Neural cell (in vitro differentiated cells): ENCODE measurements around the gene PFN2. TPM values are rescaled to one million over a fixed set of nuclear protein-coding genes. Genes with fewer than 3 reads are reported as not detected.

Source experiments
- H2AFZ ChIP-seq: fragments of 200-600, 300-800 bp; sonication (generic), shearing (Covaris generic); 2 replicates; pipeline ENCODE4 v1.6.0; 2014; ENCODE audit warnings: low read depth, mild to moderate bottlenecking, antibody characterized with exemption, low read length, moderate library complexity
- H3F3A ChIP-seq: fragments of 200-600 bp; shearing (Covaris generic); 2 replicates; pipeline ENCODE4 v1.6.1; 2016; ENCODE audit warnings: mild to moderate bottlenecking, moderate library complexity, mixed read lengths, antibody characterized with exemption, low read length; ENCODE audit not compliant: insufficient read depth, poor library complexity, severe bottlenecking
- H3K27ac ChIP-seq: fragments of 200-600, 300-800 bp; sonication (generic), shearing (Covaris generic); 2 replicates; pipeline ENCODE4 v1.5.1; 2014; ENCODE audit warnings: mild to moderate bottlenecking, low read length, moderate library complexity
- H3K27me3 ChIP-seq: fragments of 300-800, 200-600 bp; sonication (generic), shearing (Covaris generic); 2 replicates; pipeline ENCODE4 v1.6.0; 2014; ENCODE audit warnings: mild to moderate bottlenecking, low read depth, low read length, moderate library complexity; ENCODE audit not compliant: insufficient read depth
- H3K36me3 ChIP-seq: fragments of 300-800, 200-600 bp; sonication (generic), shearing (Covaris generic); 2 replicates; pipeline ENCODE4 v1.5.1; 2014; ENCODE audit warnings: mild to moderate bottlenecking, antibody characterized with exemption, low read length, moderate library complexity; ENCODE audit not compliant: insufficient read depth
- H3K4me2 ChIP-seq: fragments of 300-800, 200-600 bp; sonication (generic), shearing (Covaris generic); 2 replicates; pipeline ENCODE4 v1.6.0; 2014; ENCODE audit warnings: mild to moderate bottlenecking, low read length
- H3K4me3 ChIP-seq: fragments of 300-800, 200-600 bp; sonication (generic), shearing (Covaris generic); 2 replicates; pipeline ENCODE4 v1.5.1; 2014; ENCODE audit warnings: mild to moderate bottlenecking, low read length, moderate library complexity
- H3K79me2 ChIP-seq: fragments of 200-600 bp; shearing (Covaris generic); replicated peaks from 2 replicates; pipeline ENCODE4 v1.6.0; 2014; ENCODE audit warnings: mild to moderate bottlenecking, low read length, moderate library complexity; ENCODE audit not compliant: insufficient read depth
- H3K9ac ChIP-seq: fragments of 300-800, 200-600 bp; sonication (generic), shearing (Covaris generic); 2 replicates; pipeline ENCODE4 v1.6.1; 2016; ENCODE audit warnings: mild to moderate bottlenecking, low read length, mixed read lengths
- H3K9me2 ChIP-seq: fragments of 200-600 bp; shearing (Covaris generic); 2 replicates; pipeline ENCODE4 v1.6.1; 2016; ENCODE audit warnings: mild to moderate bottlenecking, low read length, mixed read lengths; ENCODE audit not compliant: insufficient read depth
- H3K9me3 ChIP-seq: fragments of 200-600, 300-800 bp; sonication (generic), shearing (Covaris generic); 2 replicates; pipeline ENCODE4 v1.6.1; 2016; ENCODE audit warnings: mild to moderate bottlenecking, mixed run types, low read length, moderate library complexity, mixed read lengths
- H4K20me1 ChIP-seq: fragments of 200-600 bp; shearing (Covaris generic); 2 replicates; pipeline ENCODE4 v1.6.1; 2016; ENCODE audit warnings: mild to moderate bottlenecking, mixed run types; ENCODE audit not compliant: insufficient read depth
- EP300 ChIP-seq: fragments of 450-650 bp; conservative IDR thresholded peaks from 2 replicates; pipeline ENCODE4 v1.6.1; 2014; ENCODE audit warnings: antibody characterized with exemption, mild to moderate bottlenecking, moderate library complexity; ENCODE audit not compliant: poor library complexity, severe bottlenecking
- EZH2 ChIP-seq: fragments of 200-600, 300-800 bp; shearing (Covaris generic), sonication (generic); IDR thresholded peaks from 2 replicates; pipeline ENCODE4 v1.6.1; 2014; ENCODE audit warnings: antibody characterized with exemption, low read length, borderline replicate concordance, mild to moderate bottlenecking; ENCODE audit not compliant: insufficient read depth, poor library complexity, severe bottlenecking
- MXI1 ChIP-seq: fragments of 450-650 bp; conservative IDR thresholded peaks from 2 replicates; pipeline ENCODE4 v1.6.1; 2014; ENCODE audit warnings: antibody characterized with exemption, mild to moderate bottlenecking; ENCODE audit not compliant: poor library complexity, severe bottlenecking
- POLR2AphosphoS5 ChIP-seq: IDR thresholded peaks from 2 replicates; pipeline ENCODE4 v1.6.1; 2012
- RAD21 ChIP-seq: fragments of 450-650 bp; conservative IDR thresholded peaks from 2 replicates; pipeline ENCODE4 v1.6.1; 2014; ENCODE audit warnings: antibody characterized with exemption, mild to moderate bottlenecking, moderate library complexity
- SMC3 ChIP-seq: fragments of 450-650 bp; conservative IDR thresholded peaks from 2 replicates; pipeline ENCODE4 v1.6.1; 2014; ENCODE audit warnings: antibody characterized with exemption, mild to moderate bottlenecking, moderate library complexity; ENCODE audit not compliant: poor library complexity
- TAF1 ChIP-seq: IDR thresholded peaks from 2 replicates; pipeline ENCODE4 v1.6.1; 2012; ENCODE audit warnings: low read depth
- polyA plus RNA-seq: library from polyadenylated mRNA; depleted of rRNA; stranded (reverse); fragments of >200 nt; gene quantifications from 2 replicates; pipeline ENCODE4 v1.2.3, GENCODE V29; 2014
- TF ChIP-seq, protein P1 (sequence below): IDR thresholded peaks from 2 replicates; pipeline ENCODE4 v1.6.1; 2012; ENCODE audit warnings: borderline replicate concordance
- TF ChIP-seq, protein P2 (sequence below): fragments of 450-650 bp; IDR thresholded peaks from 2 replicates; pipeline ENCODE4 v1.5.1; 2014; ENCODE audit warnings: antibody characterized with exemption, mild to moderate bottlenecking, moderate library complexity; ENCODE audit not compliant: poor library complexity, severe bottlenecking

The PFN2 gene
- polyA plus RNA-seq, 1 donor from 2014 or later, result 527 TPM

DNA sequence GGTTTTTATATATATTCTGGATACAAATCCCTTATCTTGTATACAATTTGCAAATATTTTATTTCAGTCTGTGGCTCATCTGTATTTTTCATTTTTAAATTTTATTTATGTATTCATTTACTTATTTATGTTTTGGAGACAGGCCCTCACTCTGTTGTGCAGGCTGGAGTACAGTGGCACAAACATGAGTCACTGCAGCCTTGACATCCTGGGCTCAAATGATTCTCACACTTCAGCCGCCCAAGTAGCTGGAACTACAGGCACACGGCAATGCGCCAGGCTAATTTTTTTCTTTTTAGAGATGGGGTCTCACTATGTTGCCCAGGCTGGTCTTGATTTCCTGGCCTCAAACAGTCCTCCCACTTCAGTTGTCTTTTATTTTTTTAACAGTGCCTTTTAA is 50.6 kb downstream of the PFN2 start:
- no peaks in the 10 kb centered on the region for H3K9me3 ChIP-seq
- no peak overlapping the region for H3K9ac ChIP-seq
- H3K27me3 ChIP-seq, result no peaks in the 10 kb centered on the region
- TF ChIP-seq MXI1, result no peak
- no peak for TF ChIP-seq TAF1
- TF ChIP-seq, protein P1, sequence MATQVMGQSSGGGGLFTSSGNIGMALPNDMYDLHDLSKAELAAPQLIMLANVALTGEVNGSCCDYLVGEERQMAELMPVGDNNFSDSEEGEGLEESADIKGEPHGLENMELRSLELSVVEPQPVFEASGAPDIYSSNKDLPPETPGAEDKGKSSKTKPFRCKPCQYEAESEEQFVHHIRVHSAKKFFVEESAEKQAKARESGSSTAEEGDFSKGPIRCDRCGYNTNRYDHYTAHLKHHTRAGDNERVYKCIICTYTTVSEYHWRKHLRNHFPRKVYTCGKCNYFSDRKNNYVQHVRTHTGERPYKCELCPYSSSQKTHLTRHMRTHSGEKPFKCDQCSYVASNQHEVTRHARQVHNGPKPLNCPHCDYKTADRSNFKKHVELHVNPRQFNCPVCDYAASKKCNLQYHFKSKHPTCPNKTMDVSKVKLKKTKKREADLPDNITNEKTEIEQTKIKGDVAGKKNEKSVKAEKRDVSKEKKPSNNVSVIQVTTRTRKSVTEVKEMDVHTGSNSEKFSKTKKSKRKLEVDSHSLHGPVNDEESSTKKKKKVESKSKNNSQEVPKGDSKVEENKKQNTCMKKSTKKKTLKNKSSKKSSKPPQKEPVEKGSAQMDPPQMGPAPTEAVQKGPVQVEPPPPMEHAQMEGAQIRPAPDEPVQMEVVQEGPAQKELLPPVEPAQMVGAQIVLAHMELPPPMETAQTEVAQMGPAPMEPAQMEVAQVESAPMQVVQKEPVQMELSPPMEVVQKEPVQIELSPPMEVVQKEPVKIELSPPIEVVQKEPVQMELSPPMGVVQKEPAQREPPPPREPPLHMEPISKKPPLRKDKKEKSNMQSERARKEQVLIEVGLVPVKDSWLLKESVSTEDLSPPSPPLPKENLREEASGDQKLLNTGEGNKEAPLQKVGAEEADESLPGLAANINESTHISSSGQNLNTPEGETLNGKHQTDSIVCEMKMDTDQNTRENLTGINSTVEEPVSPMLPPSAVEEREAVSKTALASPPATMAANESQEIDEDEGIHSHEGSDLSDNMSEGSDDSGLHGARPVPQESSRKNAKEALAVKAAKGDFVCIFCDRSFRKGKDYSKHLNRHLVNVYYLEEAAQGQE, result no peak
- TF ChIP-seq EP300, result no peak
- TF ChIP-seq EZH2, result no peak
- TF ChIP-seq RAD21, result no peak
- TF ChIP-seq POLR2AphosphoS5, result no peak
- no peak for TF ChIP-seq SMC3
- TF ChIP-seq, protein P2, sequence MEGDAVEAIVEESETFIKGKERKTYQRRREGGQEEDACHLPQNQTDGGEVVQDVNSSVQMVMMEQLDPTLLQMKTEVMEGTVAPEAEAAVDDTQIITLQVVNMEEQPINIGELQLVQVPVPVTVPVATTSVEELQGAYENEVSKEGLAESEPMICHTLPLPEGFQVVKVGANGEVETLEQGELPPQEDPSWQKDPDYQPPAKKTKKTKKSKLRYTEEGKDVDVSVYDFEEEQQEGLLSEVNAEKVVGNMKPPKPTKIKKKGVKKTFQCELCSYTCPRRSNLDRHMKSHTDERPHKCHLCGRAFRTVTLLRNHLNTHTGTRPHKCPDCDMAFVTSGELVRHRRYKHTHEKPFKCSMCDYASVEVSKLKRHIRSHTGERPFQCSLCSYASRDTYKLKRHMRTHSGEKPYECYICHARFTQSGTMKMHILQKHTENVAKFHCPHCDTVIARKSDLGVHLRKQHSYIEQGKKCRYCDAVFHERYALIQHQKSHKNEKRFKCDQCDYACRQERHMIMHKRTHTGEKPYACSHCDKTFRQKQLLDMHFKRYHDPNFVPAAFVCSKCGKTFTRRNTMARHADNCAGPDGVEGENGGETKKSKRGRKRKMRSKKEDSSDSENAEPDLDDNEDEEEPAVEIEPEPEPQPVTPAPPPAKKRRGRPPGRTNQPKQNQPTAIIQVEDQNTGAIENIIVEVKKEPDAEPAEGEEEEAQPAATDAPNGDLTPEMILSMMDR, result no peak
- no peak overlapping the region for H3K4me2 ChIP-seq
- no peak overlapping the region for H3K27ac ChIP-seq
- no peaks in the 10 kb centered on the region for H4K20me1 ChIP-seq
- H3F3A ChIP-seq, result no peaks in the 10 kb centered on the region
- H2AFZ ChIP-seq, result no peak overlapping the region
- no peak overlapping the region for H3K4me3 ChIP-seq
- H3K79me2 ChIP-seq, result no peaks in the 10 kb centered on the region
- no peaks in the 10 kb centered on the region for H3K36me3 ChIP-seq
- H3K9me2 ChIP-seq, result no peaks in the 10 kb centered on the region

DNA sequence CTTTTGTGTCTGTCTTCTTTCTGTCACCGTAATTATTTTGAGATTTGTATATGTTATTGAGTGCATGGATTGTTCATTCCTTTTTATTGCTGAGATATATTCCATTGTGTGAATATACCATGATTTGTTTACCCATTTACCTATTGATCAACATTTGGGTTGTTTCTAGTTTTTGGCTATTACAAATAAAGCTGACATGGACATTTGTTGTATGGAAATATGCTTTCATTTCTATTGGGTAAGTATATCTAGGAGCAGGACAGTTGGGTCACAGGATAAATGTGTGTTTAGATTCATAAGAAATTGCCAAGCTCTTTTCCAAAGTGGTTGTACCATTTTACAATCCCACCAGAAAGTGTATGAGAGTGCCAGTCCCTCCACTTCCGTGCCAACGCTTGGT is 51.2 kb downstream of the PFN2 start:
- no peak overlapping the region for H3K9ac ChIP-seq
- H4K20me1 ChIP-seq, result no peaks in the 10 kb centered on the region
- no peaks in the 10 kb centered on the region for H3K79me2 ChIP-seq
- no peaks in the 10 kb centered on the region for H3K9me2 ChIP-seq
- no peak overlapping the region for H2AFZ ChIP-seq
- no peaks in the 10 kb centered on the region for H3K27me3 ChIP-seq
- H3K4me2 ChIP-seq, result no peak overlapping the region
- no peak for TF ChIP-seq RAD21
- TF ChIP-seq MXI1, result no peak
- TF ChIP-seq EZH2, result no peak
- no peak for TF ChIP-seq TAF1
- no peak for TF ChIP-seq POLR2AphosphoS5
- TF ChIP-seq, protein P1, result no peak
- TF ChIP-seq EP300, result no peak
- TF ChIP-seq SMC3, result no peak
- TF ChIP-seq, protein P2, result no peak
- no peaks in the 10 kb centered on the region for H3K9me3 ChIP-seq
- no peak overlapping the region for H3K4me3 ChIP-seq
- H3K36me3 ChIP-seq, result no peaks in the 10 kb centered on the region
- H3F3A ChIP-seq, result no peaks in the 10 kb centered on the region
- no peak overlapping the region for H3K27ac ChIP-seq
